IMR-90 (cell line): ENCODE results near the gene CLASP1. TPM values are rescaled to one million over a fixed set of nuclear protein-coding genes. Genes with fewer than 3 reads are reported as not detected.

ENCODE experiments used
- ATAC-seq: fragments of 200-7000 bp; cut with Tn5 transposase; 2 replicates; pipeline ENCODE4 v1.9.1; 2020; ENCODE audit warnings: low read depth, mild to moderate bottlenecking, moderate library complexity
- BruUV-seq: library from RNA; stranded (reverse); fragments of 400-500 nt; replicated peaks from 2 replicates; lab custom pipeline; 2021; lab: Mats Ljungman, UMichigan
- CTCF ChIA-PET: fragments of 300-600 bp; formaldehyde crosslinking; extraction: SDS; loops from one replicate; lab custom pipeline; 2021; ENCODE audit warnings: antibody characterized with exemption; lab: Yijun Ruan, JAX
- POLR2A ChIA-PET: fragments of 300-600 bp; sonication (Branson Sonifier 250); formaldehyde crosslinking; loops from one replicate; lab custom pipeline; 2022; ENCODE audit warnings: antibody characterized with exemption; ENCODE audit not compliant: unreplicated experiment; lab: Charles Lee
- DNase-seq: peaks from one replicate; pipeline ENCODE4 v3.0.0; 2013
- H2AFZ ChIP-seq: replicated peaks from 2 replicates; pipeline ENCODE3; 2013; ENCODE audit warnings: low read length, mild to moderate bottlenecking; ENCODE audit not compliant: poor library complexity
- H2AK5ac ChIP-seq: 2 replicates; pipeline ENCODE4 v1.6.1; 2013; ENCODE audit warnings: low read depth, low read length, inconsistent platforms
- H2AK9ac ChIP-seq: replicated peaks from 2 replicates; pipeline ENCODE3; 2013; ENCODE audit warnings: mild to moderate bottlenecking, low read depth, low read length, moderate library complexity; ENCODE audit not compliant: poor library complexity
- H2BK120ac ChIP-seq: 2 replicates; pipeline ENCODE4 v1.6.1; 2013; ENCODE audit warnings: low read depth, low read length, inconsistent platforms
- H2BK15ac ChIP-seq: 3 replicates; pipeline ENCODE4 v1.6.1; 2013; ENCODE audit warnings: low read depth, low read length, inconsistent platforms
- H2BK20ac ChIP-seq: 2 replicates; pipeline ENCODE4 v1.6.1; 2013; ENCODE audit warnings: low read depth, mild to moderate bottlenecking, inconsistent platforms, low read length, moderate library complexity
- H2BK5ac ChIP-seq: 2 replicates; pipeline ENCODE4 v1.6.1; 2013; ENCODE audit warnings: mild to moderate bottlenecking, low read depth, low read length, inconsistent platforms; ENCODE audit not compliant: poor library complexity, severe bottlenecking
- H3K14ac ChIP-seq: replicated peaks from 2 replicates; pipeline ENCODE4 v1.6.1; 2013; ENCODE audit warnings: low read depth, low read length, inconsistent platforms
- H3K18ac ChIP-seq: 2 replicates; pipeline ENCODE4 v1.6.1; 2013; ENCODE audit warnings: low read depth, low read length, control low read depth
- H3K23ac ChIP-seq: 2 replicates; pipeline ENCODE4 v1.6.1; 2013; ENCODE audit warnings: low read depth, low read length, inconsistent platforms
- H3K27ac ChIP-seq: 2 replicates; pipeline ENCODE4 v1.5.1; 2013; ENCODE audit warnings: mild to moderate bottlenecking, control low read depth, low read length; ENCODE audit not compliant: insufficient read depth
- H3K27me3 ChIP-seq: 2 replicates; pipeline ENCODE4 v1.6.1; 2013; ENCODE audit warnings: low read length; ENCODE audit not compliant: control insufficient read depth, insufficient read depth
- H3K36me3 ChIP-seq: 2 replicates; pipeline ENCODE4 v1.6.1; 2013; ENCODE audit warnings: low read length, mixed read lengths; ENCODE audit not compliant: control insufficient read depth, insufficient read depth
- H3K4ac ChIP-seq: 2 replicates; pipeline ENCODE4 v1.6.1; 2013; ENCODE audit warnings: low read depth, low read length, inconsistent platforms
- H3K4me1 ChIP-seq: 2 replicates; pipeline ENCODE4 v1.6.1; 2013; ENCODE audit warnings: low read length, mixed read lengths; ENCODE audit not compliant: control insufficient read depth, insufficient read depth
- H3K4me2 ChIP-seq: 2 replicates; pipeline ENCODE4 v1.6.1; 2013; ENCODE audit warnings: low read depth, mild to moderate bottlenecking, control low read depth, low read length, moderate library complexity
- H3K4me3 ChIP-seq: 2 replicates; pipeline ENCODE4 v1.5.1; 2013; ENCODE audit warnings: low read depth, mild to moderate bottlenecking, control low read depth, low read length, moderate library complexity; ENCODE audit not compliant: insufficient read depth
- H3K56ac ChIP-seq: 2 replicates; pipeline ENCODE4 v1.6.1; 2013; ENCODE audit warnings: low read length, inconsistent platforms; ENCODE audit not compliant: insufficient read depth; ENCODE audit errors: extremely low read depth
- H3K79me1 ChIP-seq, 2 experiments: 2 replicates each; pipeline ENCODE4 v1.6.1; 2013; ENCODE audit warnings: low read length in 2 of 2, inconsistent platforms in 1 of 2, low read depth in 1 of 2
- H3K9ac ChIP-seq: 2 replicates; pipeline ENCODE4 v1.6.1; 2013; ENCODE audit warnings: low read depth, low read length, control low read depth
- H3K9me1 ChIP-seq: 2 replicates; pipeline ENCODE4 v1.6.1; 2013; ENCODE audit warnings: low read length, inconsistent platforms; ENCODE audit not compliant: insufficient read depth
- H3K9me3 ChIP-seq: 2 replicates; pipeline ENCODE4 v1.6.1; 2013; ENCODE audit warnings: low read length; ENCODE audit not compliant: control insufficient read depth, insufficient read depth
- H4K20me1 ChIP-seq: 2 replicates; pipeline ENCODE4 v1.6.1; 2013; ENCODE audit warnings: low read length, inconsistent platforms; ENCODE audit not compliant: insufficient read depth
- H4K5ac ChIP-seq: 2 replicates; pipeline ENCODE4 v1.6.1; 2013; ENCODE audit warnings: mild to moderate bottlenecking, low read depth, low read length, control low read depth
- H4K8ac ChIP-seq, 2 experiments: 2 replicates each; pipeline ENCODE4 v1.6.1; 2013; ENCODE audit warnings: low read depth in 2 of 2, low read length in 2 of 2, control low read depth in 1 of 2, inconsistent platforms in 1 of 2
- H4K91ac ChIP-seq: 2 replicates; pipeline ENCODE4 v1.6.1; 2013; ENCODE audit warnings: low read depth, low read length, inconsistent platforms; ENCODE audit not compliant: insufficient read depth
- CEBPB ChIP-seq: IDR thresholded peaks from 2 replicates; pipeline ENCODE4 v1.6.1; 2012; ENCODE audit warnings: low read depth, low read length, improper control_type of control experiment
- CHD1 ChIP-seq: IDR thresholded peaks from 2 replicates; pipeline ENCODE4 v1.6.1; 2012; ENCODE audit warnings: low read depth, low read length, improper control_type of control experiment
- FOS ChIP-seq: fragments of 150-350 bp; IDR thresholded peaks from 2 replicates; pipeline ENCODE4 v1.6.1; 2016; ENCODE audit warnings: low read depth, low read length
- MAFK ChIP-seq: IDR thresholded peaks from 2 replicates; pipeline ENCODE4 v1.6.1; 2012; ENCODE audit warnings: low read depth, low read length, improper control_type of control experiment
- MAZ ChIP-seq: IDR thresholded peaks from 2 replicates; pipeline ENCODE4 v1.6.1; 2012; ENCODE audit warnings: low read depth, mild to moderate bottlenecking, low read length, improper control_type of control experiment, moderate library complexity, borderline replicate concordance
- MXI1 ChIP-seq: IDR thresholded peaks from 2 replicates; pipeline ENCODE4 v1.6.1; 2012; ENCODE audit warnings: low read depth, mild to moderate bottlenecking, low read length, moderate library complexity, borderline replicate concordance
- NFE2L2 ChIP-seq: fragments of 150-350 bp; IDR thresholded peaks from 2 replicates; pipeline ENCODE4 v1.6.1; 2016; ENCODE audit warnings: low read depth, mild to moderate bottlenecking, low read length
- POLR2A ChIP-seq: IDR thresholded peaks from 2 replicates; pipeline ENCODE4 v1.6.1; 2012; ENCODE audit warnings: mild to moderate bottlenecking, low read depth, low read length
- RAD21 ChIP-seq: IDR thresholded peaks from 2 replicates; pipeline ENCODE4 v1.6.1; 2012; ENCODE audit warnings: low read length, improper control_type of control experiment
- RCOR1 ChIP-seq: IDR thresholded peaks from 2 replicates; pipeline ENCODE4 v1.6.1; 2012; ENCODE audit warnings: mild to moderate bottlenecking, low read length, improper control_type of control experiment; ENCODE audit not compliant: insufficient replicate concordance
- RFX5 ChIP-seq: IDR thresholded peaks from 2 replicates; pipeline ENCODE4 v1.8.0; 2012; ENCODE audit warnings: low read depth, mild to moderate bottlenecking, low read length, moderate library complexity
- SMC3 ChIP-seq: fragments of 150-350 bp; IDR thresholded peaks from 2 replicates; pipeline ENCODE4 v1.6.1; 2016; ENCODE audit warnings: low read depth, mild to moderate bottlenecking, antibody characterized with exemption, low read length, moderate library complexity
- WGBS, 2 experiments: methylation state at CpG; one replicate each; pipeline versions ENCODE4 v1.1.5 to v1.1.7; 2013; ENCODE audit warnings: missing lambda C conversion rate in 2 of 2; ENCODE audit not compliant: insufficient read length in 1 of 2; ENCODE audit errors: extremely low coverage in 2 of 2; 5-methylcytosine and 5-hydroxymethylcytosine counted together
- dilution Hi-C: fragments of 300-500 bp; cut with HindIII; formaldehyde crosslinking; loops from one replicate; pipeline ENCODE4 v1.14.3; 2018; ENCODE audit warnings: low sequenced_read_pairs; ENCODE audit not compliant: unreplicated experiment
- in situ Hi-C: fragments of 300-500 bp; cut with MboI; formaldehyde crosslinking; loops from 3 replicates; pipeline ENCODE4 v1.14.3; 2019; ENCODE audit warnings: low sequenced_read_pairs, inconsistent platforms, mixed read lengths
- intact Hi-C: fragments of 100-400 bp; cut with micrococcal nuclease; formaldehyde crosslinking; loops from 2 replicates; pipeline ENCODE4 v1.10.0; 2022
- polyA plus RNA-seq, 3 experiments: library from polyadenylated mRNA; depleted of rRNA; stranded (reverse); fragments of >200 nt; gene quantifications; 2 replicates each; pipeline ENCODE4 v1.2.3, GENCODE V29; 2012; ENCODE audit warnings: low replicate concordance in 1 of 3
- total RNA-seq: library from RNA; depleted of rRNA; stranded (reverse); fragments of >200 nt; gene quantifications from 2 replicates; pipeline ENCODE4 v1.2.3, GENCODE V29; 2012
- TF ChIP-seq, protein P1 (sequence below): fragments of 150-350 bp; IDR thresholded peaks from 2 replicates; pipeline ENCODE4 v1.6.1; 2016; ENCODE audit warnings: low read depth, mild to moderate bottlenecking, low read length, moderate library complexity, borderline replicate concordance
- TF ChIP-seq, protein P2 (sequence below): conservative IDR thresholded peaks from 2 replicates; pipeline ENCODE4 v1.5.1; 2012; ENCODE audit warnings: mild to moderate bottlenecking, low read depth, low read length, improper control_type of control experiment
- TF ChIP-seq, protein P3 (sequence below): fragments of 150-350 bp; IDR thresholded peaks from 2 replicates; pipeline ENCODE4 v1.6.1; 2017; ENCODE audit warnings: mild to moderate bottlenecking, antibody characterized with exemption, low read length, low read depth

Gene CLASP1
- total and polyA plus RNA-seq, 2 of the 4 experiments (the other 2 are of a cell fraction), result 12.3 to 33.7 TPM

DNA sequence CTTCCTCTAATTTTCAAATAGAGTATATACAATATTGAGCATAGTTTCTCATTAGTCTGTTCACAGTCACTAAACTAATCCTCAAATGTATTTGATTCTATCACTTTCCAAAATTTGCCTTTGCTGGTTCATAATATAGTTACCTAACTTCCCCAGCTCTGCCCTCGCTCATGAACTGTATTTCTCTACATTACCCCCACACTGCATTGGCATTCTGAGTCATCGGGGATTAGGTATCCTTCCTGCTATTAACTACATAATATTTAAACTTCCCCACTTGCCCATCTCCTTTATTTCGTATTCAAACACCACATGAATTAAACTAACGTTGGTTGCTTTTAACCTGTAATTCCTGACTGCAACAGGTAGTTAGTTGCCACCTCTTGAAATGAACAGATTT is 14.8 kb upstream of the CLASP1 start:
- no TSS peak for BruUV-seq
- Histone ChIP-seq H3K4me2 (no peak overlapping the region), H3K27me3 (no peaks in the 10 kb centered on the region), H4K91ac (no peak overlapping the region), H2AK5ac (no peak overlapping the region), H3K27ac (no peak overlapping the region), H3K36me3 (no peaks in the 10 kb centered on the region), H4K5ac (no peak overlapping the region), H3K9me3 (no peaks in the 10 kb centered on the region), H2AFZ (no peak overlapping the region), H3K9me1 (no peaks in the 10 kb centered on the region), H3K23ac (no peak overlapping the region), H4K8ac (no peak overlapping the region), H3K56ac (no peak overlapping the region), H2AK9ac (no peak overlapping the region), H3K9ac (no peak overlapping the region), H4K20me1 (no peaks in the 10 kb centered on the region), H3K79me1 (peaks cover 0 to 3% of the 10 kb centered on the region in 2 experiments; a peak in 1 of 4 replicates), H2BK5ac (no peak overlapping the region), H2BK120ac (no peak overlapping the region), H3K14ac (no peak overlapping the region), H2BK20ac (no peak overlapping the region), H2BK15ac (no peak overlapping the region), H3K4me1 (no peaks in the 10 kb centered on the region; the same call in 1 of the 2 replicates), H3K18ac (no peak overlapping the region), H3K4me3 (no peak overlapping the region), H3K4ac (no peak overlapping the region)
- TF ChIP-seq MXI1 (no peak), CEBPB (no peak), NFE2L2 (no peak), CHD1 (no peak), MAFK (no peak), POLR2A (no peak), FOS (no peak), RAD21 (no peak), SMC3 (no peak), RFX5 (no peak), MAZ (no peak), RCOR1 (no peak)
- TF ChIP-seq, protein P1, sequence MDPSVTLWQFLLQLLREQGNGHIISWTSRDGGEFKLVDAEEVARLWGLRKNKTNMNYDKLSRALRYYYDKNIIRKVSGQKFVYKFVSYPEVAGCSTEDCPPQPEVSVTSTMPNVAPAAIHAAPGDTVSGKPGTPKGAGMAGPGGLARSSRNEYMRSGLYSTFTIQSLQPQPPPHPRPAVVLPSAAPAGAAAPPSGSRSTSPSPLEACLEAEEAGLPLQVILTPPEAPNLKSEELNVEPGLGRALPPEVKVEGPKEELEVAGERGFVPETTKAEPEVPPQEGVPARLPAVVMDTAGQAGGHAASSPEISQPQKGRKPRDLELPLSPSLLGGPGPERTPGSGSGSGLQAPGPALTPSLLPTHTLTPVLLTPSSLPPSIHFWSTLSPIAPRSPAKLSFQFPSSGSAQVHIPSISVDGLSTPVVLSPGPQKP, result no peak
- TF ChIP-seq, protein P2, sequence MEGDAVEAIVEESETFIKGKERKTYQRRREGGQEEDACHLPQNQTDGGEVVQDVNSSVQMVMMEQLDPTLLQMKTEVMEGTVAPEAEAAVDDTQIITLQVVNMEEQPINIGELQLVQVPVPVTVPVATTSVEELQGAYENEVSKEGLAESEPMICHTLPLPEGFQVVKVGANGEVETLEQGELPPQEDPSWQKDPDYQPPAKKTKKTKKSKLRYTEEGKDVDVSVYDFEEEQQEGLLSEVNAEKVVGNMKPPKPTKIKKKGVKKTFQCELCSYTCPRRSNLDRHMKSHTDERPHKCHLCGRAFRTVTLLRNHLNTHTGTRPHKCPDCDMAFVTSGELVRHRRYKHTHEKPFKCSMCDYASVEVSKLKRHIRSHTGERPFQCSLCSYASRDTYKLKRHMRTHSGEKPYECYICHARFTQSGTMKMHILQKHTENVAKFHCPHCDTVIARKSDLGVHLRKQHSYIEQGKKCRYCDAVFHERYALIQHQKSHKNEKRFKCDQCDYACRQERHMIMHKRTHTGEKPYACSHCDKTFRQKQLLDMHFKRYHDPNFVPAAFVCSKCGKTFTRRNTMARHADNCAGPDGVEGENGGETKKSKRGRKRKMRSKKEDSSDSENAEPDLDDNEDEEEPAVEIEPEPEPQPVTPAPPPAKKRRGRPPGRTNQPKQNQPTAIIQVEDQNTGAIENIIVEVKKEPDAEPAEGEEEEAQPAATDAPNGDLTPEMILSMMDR, result no peak
- TF ChIP-seq, protein P3, sequence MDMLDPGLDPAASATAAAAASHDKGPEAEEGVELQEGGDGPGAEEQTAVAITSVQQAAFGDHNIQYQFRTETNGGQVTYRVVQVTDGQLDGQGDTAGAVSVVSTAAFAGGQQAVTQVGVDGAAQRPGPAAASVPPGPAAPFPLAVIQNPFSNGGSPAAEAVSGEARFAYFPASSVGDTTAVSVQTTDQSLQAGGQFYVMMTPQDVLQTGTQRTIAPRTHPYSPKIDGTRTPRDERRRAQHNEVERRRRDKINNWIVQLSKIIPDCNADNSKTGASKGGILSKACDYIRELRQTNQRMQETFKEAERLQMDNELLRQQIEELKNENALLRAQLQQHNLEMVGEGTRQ, result no peak
- in situ Hi-C loops (no loop called here), dilution Hi-C loops (no loop called here), intact Hi-C loops (no loop called here)
- 95% methylated on average over 2 of the region's 4 CpGs; no CpG with 5 or more reads in 1 of the 2 experiments for WGBS, 2 experiments
- ATAC-seq (no peak), DNase-seq (no peak)
- ChIA-PET CTCF (no interaction called here), POLR2A (no interaction called here)
